ENCODE results near the gene NCOA1.

The NCOA1 gene

DNA sequence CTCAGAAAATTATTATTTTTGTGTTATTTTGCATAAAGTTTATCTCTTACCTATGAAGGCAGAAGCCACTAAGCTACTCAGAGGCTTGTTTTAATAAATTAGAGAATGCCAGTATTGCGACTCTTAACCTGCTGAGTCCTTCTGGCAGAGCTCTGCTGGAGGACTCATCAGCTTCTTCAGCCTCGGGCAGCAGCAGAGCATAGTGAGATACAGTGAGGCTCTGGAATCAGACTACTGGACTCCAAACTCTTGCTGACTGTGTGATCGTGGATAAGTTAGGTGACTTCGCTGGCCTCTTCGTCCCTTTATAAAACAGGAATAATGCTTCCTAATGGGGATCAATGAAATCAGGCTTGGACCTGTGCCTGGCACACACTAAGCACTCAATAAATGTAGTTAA lies 300.4 kb downstream of the NCOA1 start:
- Histone ChIP-seq H3K4me1 (ENCODE audit: control insufficient read depth in 1 of 2, insufficient read depth in 2 of 2, low read length in 2 of 2) (peaks cover 4 to 6% of the 10 kb centered on the region in 2 experiments), H4K91ac (ENCODE audit: low read depth, low read length) (no peak overlapping the region), H2BK120ac (ENCODE audit: insufficient read depth, low read length, poor library complexity) (no peak overlapping the region), H3K18ac (ENCODE audit: low read length) (no peak overlapping the region), H3K9me3 (ENCODE audit: insufficient read depth, low read depth, low read length) (peaks cover 1% of the 10 kb centered on the region), H4K12ac (ENCODE audit: low read depth, low read length) (no peak overlapping the region), H3K4ac (ENCODE audit: low read depth, low read length) (no peak overlapping the region), H3K4me3 (ENCODE audit: low read depth, low read length) (no peak overlapping the region), H2BK5ac (ENCODE audit: low read depth, low read length, poor library complexity) (no peak overlapping the region), H2BK12ac (ENCODE audit: low read length) (no peak overlapping the region), H2AK5ac (ENCODE audit: low read length) (no peak overlapping the region), H3K36me3 (ENCODE audit: control insufficient read depth in 1 of 2, insufficient read depth in 2 of 2, low read length in 2 of 2) (peaks cover 0 to 3% of the 10 kb centered on the region in 2 experiments), H3K27ac (ENCODE audit: low read depth, low read length) (no peak overlapping the region), H2AFZ (ENCODE audit: insufficient read depth, low read length, poor library complexity) (no peak overlapping the region), H3K27me3 (ENCODE audit: insufficient read depth, low read length) (no peaks in the 10 kb centered on the region), H3K23ac (ENCODE audit: low read length) (no peak overlapping the region), H3K79me1 (ENCODE audit: low read length) (peaks cover 11% of the 10 kb centered on the region), H4K8ac (ENCODE audit: low read depth, low read length) (no peak overlapping the region), H3K9ac (ENCODE audit: low read length) (no peak overlapping the region), H3K4me2 (ENCODE audit: low read length) (no peak overlapping the region), H3K79me2 (ENCODE audit: control insufficient read depth, insufficient read depth, low read length, poor library complexity) (peaks cover 14% of the 10 kb centered on the region), H3K14ac (ENCODE audit: low read length) (no peak overlapping the region)
- DNase-seq = no peak
- WGBS (ENCODE audit: extremely low coverage, insufficient coverage, insufficient read length) = no CpG with 5 or more reads among the region's 5 CpGs

DNA sequence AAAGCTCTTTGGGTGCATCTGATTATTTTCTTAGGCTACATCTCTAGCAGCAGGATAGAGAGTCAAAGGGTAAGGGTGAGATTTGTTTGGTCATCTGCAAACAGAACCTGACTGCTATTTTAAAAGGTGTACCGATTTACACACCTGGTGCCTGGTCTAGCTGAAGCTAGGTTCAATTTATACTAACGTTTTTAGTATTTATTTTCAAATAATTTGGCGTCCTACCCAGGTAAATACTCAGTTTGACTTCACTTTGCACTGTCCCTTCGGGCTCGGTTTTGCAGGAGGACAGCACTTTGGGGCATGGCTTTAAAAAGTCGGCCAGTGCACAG lies 301.5 kb downstream of the NCOA1 start:
- no peak overlapping the region for H2BK5ac ChIP-seq (ENCODE audit: low read depth, low read length, poor library complexity)
- H3K36me3 ChIP-seq (ENCODE audit: control insufficient read depth in 1 of 2, insufficient read depth in 2 of 2, low read length in 2 of 2) = peaks cover 3 to 7% of the 10 kb centered on the region in 2 experiments
- no peak overlapping the region for H3K23ac ChIP-seq (ENCODE audit: low read length)
- H3K4ac ChIP-seq (ENCODE audit: low read depth, low read length) = no peak overlapping the region
- DNase-seq = no peak
- H4K91ac ChIP-seq (ENCODE audit: low read depth, low read length) = peak overlapping the region; percentile 56
- peak overlapping the region; percentile 51 for H3K14ac ChIP-seq (ENCODE audit: low read length)
- no peak overlapping the region for H3K18ac ChIP-seq (ENCODE audit: low read length)
- H3K4me1 ChIP-seq (ENCODE audit: control insufficient read depth in 1 of 2, insufficient read depth in 2 of 2, low read length in 2 of 2) = peaks cover 4 to 6% of the 10 kb centered on the region in 2 experiments
- peak overlapping the region; percentile 69 for H3K4me2 ChIP-seq (ENCODE audit: low read length)
- no peaks in the 10 kb centered on the region for H3K27me3 ChIP-seq (ENCODE audit: insufficient read depth, low read length)
- no CpG with 5 or more reads among the region's 6 CpGs for WGBS (ENCODE audit: extremely low coverage, insufficient coverage, insufficient read length)
- peaks cover 16% of the 10 kb centered on the region for H3K79me2 ChIP-seq (ENCODE audit: control insufficient read depth, insufficient read depth, low read length, poor library complexity)
- peaks cover 11% of the 10 kb centered on the region for H3K79me1 ChIP-seq (ENCODE audit: low read length)
- no peak overlapping the region for H2BK120ac ChIP-seq (ENCODE audit: insufficient read depth, low read length, poor library complexity)
- H3K9me3 ChIP-seq (ENCODE audit: insufficient read depth, low read depth, low read length) = peaks cover 1% of the 10 kb centered on the region
- H3K4me3 ChIP-seq (ENCODE audit: low read depth, low read length) = peak overlapping the region; percentile 97
- peak overlapping the region; percentile 97 for H3K27ac ChIP-seq (ENCODE audit: low read depth, low read length)
- H4K8ac ChIP-seq (ENCODE audit: low read depth, low read length) = peak overlapping the region; percentile 82
- no peak overlapping the region for H2AK5ac ChIP-seq (ENCODE audit: low read length)
- H3K9ac ChIP-seq (ENCODE audit: low read length) = peak overlapping the region; percentile 57
- no peak overlapping the region for H2AFZ ChIP-seq (ENCODE audit: insufficient read depth, low read length, poor library complexity)
- no peak overlapping the region for H4K12ac ChIP-seq (ENCODE audit: low read depth, low read length)
- no peak overlapping the region for H2BK12ac ChIP-seq (ENCODE audit: low read length)

DNA sequence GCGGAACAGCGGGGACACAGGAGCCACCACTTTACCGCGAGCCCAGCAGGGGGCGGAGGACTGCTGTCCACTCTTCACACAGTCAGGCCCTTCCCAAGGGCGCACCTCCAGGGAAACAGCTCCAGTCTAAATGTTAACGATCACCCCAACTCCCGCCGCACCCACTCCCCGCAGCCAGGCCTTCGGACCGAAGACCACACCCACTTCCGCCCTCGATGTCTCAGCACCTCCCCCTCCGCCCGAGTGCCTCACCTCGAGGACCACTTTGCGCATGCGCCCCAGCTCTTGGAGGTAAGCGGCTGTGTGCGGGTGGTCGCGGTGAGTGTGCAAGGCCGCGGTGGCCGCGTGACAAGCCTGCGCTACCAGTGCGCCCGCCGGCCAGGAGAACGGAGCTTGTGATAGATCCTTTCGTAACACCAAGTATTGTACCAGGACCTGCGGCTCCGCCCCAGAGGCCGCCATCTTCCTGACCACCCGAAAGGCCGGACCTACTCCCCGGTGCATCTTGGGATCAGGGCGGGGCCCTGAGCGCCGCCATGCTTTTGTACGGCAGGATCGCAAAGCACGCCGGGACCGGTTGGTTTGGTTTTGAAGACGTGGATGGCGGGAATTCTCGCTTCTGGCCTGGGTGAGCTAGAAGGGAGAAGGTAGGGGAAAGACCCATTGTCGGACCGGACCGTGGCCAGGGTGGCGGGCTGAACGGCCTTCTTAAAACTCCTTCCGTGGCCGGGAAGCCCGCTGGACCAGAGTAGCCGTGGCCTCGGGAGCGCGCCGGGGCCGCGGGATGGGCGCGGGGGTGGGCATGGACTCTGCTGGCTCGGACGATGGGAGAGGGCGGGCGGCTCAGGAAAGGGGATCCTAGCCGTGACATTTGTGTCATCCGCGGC lies 302.1 kb downstream of the NCOA1 start, which contains the start of the genes CENPO and PTRHD1:
Gene CENPO (plus strand): TSS at position 552 of the 887 bp plus-strand sequence. CDS start 495 bp downstream, outside the sequence.
Gene PTRHD1 (minus strand): TSS at position 518 of the 887 bp plus-strand sequence. CDS start 14 bp downstream, at position 504.
- Histone ChIP-seq H3K4me1 (ENCODE audit: control insufficient read depth in 1 of 2, insufficient read depth in 2 of 2, low read length in 2 of 2) (peaks cover 4 to 6% of the 10 kb centered on the region in 2 experiments), H2AK5ac (ENCODE audit: low read length) (no peak within 1 kb of the TSS), H3K18ac (ENCODE audit: low read length) (peak within 1 kb of the TSS; percentile 95), H3K4ac (ENCODE audit: low read depth, low read length) (peak within 1 kb of the TSS; percentile 80), H2AFZ (ENCODE audit: insufficient read depth, low read length, poor library complexity) (peak within 1 kb of the TSS; percentile 98), H3K79me2 (ENCODE audit: control insufficient read depth, insufficient read depth, low read length, poor library complexity) (peaks cover 16% of the 10 kb centered on the region), H3K36me3 (ENCODE audit: control insufficient read depth in 1 of 2, insufficient read depth in 2 of 2, low read length in 2 of 2) (peaks cover 3 to 7% of the 10 kb centered on the region in 2 experiments), H4K91ac (ENCODE audit: low read depth, low read length) (peak within 1 kb of the TSS; percentile 99), H2BK12ac (ENCODE audit: low read length) (no peak within 1 kb of the TSS), H2BK120ac (ENCODE audit: insufficient read depth, low read length, poor library complexity) (peak within 1 kb of the TSS; percentile 97), H4K8ac (ENCODE audit: low read depth, low read length) (peak within 1 kb of the TSS; percentile 99), H3K27ac (ENCODE audit: low read depth, low read length) (peak within 1 kb of the TSS; percentile 97), H3K9ac (ENCODE audit: low read length) (peak within 1 kb of the TSS; percentile 98), H3K79me1 (ENCODE audit: low read length) (peaks cover 11% of the 10 kb centered on the region), H3K4me3 (ENCODE audit: low read depth, low read length) (peak within 1 kb of the TSS; percentile 97), H3K9me3 (ENCODE audit: insufficient read depth, low read depth, low read length) (peaks cover 1% of the 10 kb centered on the region), H3K14ac (ENCODE audit: low read length) (peak within 1 kb of the TSS; percentile 99), H4K12ac (ENCODE audit: low read depth, low read length) (peak within 1 kb of the TSS; percentile 91), H3K23ac (ENCODE audit: low read length) (no peak within 1 kb of the TSS), H2BK5ac (ENCODE audit: low read depth, low read length, poor library complexity) (peak within 1 kb of the TSS; percentile 99), H3K4me2 (ENCODE audit: low read length) (peak within 1 kb of the TSS; percentile 69), H3K27me3 (ENCODE audit: insufficient read depth, low read length) (no peaks in the 10 kb centered on the region)
- WGBS (ENCODE audit: extremely low coverage, insufficient coverage, insufficient read length) = no CpG with 5 or more reads among the region's 74 CpGs
- peak; percentile 97 to 99 for DNase-seq

DNA sequence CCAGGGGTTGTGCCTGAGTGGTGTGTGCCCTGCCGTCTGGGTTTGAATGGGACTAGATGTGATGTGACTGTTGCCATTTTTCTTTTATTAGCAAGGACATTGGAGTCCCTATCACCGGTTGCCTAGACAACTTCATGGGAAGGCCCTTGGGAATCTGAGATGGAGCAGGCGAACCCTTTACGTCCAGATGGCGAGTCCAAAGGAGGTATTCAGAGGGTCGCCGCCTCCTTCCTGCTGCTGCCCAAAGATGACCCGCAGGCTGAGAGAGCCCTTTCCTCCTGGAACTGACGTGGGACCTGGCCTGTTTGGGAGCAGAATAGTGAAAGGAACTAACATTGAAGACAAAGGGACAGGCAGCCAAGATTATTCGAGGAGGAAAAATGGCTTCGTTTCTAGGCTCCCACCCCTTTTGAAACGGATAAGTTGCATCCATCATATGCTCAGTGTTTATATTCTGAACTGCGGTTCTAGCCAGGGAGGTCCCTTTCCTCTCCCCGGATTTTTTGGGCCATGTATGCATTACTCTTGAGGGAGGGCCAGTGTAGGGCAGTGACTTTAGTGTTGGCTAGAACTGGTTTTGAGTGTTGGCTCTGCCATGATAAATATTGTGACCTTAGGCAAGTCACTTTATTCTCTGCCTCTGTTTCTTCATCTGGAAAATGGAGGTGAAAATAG lies 302.8 kb downstream of the NCOA1 start:
- peak overlapping the region; percentile 97 for H3K27ac ChIP-seq (ENCODE audit: low read depth, low read length)
- H2BK120ac ChIP-seq (ENCODE audit: insufficient read depth, low read length, poor library complexity) = peak overlapping the region; percentile 20
- H3K27me3 ChIP-seq (ENCODE audit: insufficient read depth, low read length) = no peaks in the 10 kb centered on the region
- peak overlapping the region; percentile 97 for H3K4me3 ChIP-seq (ENCODE audit: low read depth, low read length)
- peak overlapping the region; percentile 12 for H3K14ac ChIP-seq (ENCODE audit: low read length)
- peak overlapping the region; percentile 93 for H3K9ac ChIP-seq (ENCODE audit: low read length)
- H4K8ac ChIP-seq (ENCODE audit: low read depth, low read length) = peak overlapping the region; percentile 32
- peak overlapping the region; percentile 63 for H3K4ac ChIP-seq (ENCODE audit: low read depth, low read length)
- H4K12ac ChIP-seq (ENCODE audit: low read depth, low read length) = peak overlapping the region; percentile 72
- no peak overlapping the region for H2AK5ac ChIP-seq (ENCODE audit: low read length)
- peaks cover 4 to 6% of the 10 kb centered on the region in 2 experiments for H3K4me1 ChIP-seq (ENCODE audit: control insufficient read depth in 1 of 2, insufficient read depth in 2 of 2, low read length in 2 of 2)
- peaks cover 1% of the 10 kb centered on the region for H3K9me3 ChIP-seq (ENCODE audit: insufficient read depth, low read depth, low read length)
- peaks cover 11% of the 10 kb centered on the region for H3K79me1 ChIP-seq (ENCODE audit: low read length)
- peak overlapping the region; percentile 69 for H3K4me2 ChIP-seq (ENCODE audit: low read length)
- DNase-seq = peak in 1 of 2 donors; percentile 35
- no peak overlapping the region for H3K23ac ChIP-seq (ENCODE audit: low read length)
- H4K91ac ChIP-seq (ENCODE audit: low read depth, low read length) = peak overlapping the region; percentile 37
- no CpG with 5 or more reads among the region's 14 CpGs for WGBS (ENCODE audit: extremely low coverage, insufficient coverage, insufficient read length)
- peaks cover 3 to 7% of the 10 kb centered on the region in 2 experiments for H3K36me3 ChIP-seq (ENCODE audit: control insufficient read depth in 1 of 2, insufficient read depth in 2 of 2, low read length in 2 of 2)
- no peak overlapping the region for H2BK12ac ChIP-seq (ENCODE audit: low read length)
- peak overlapping the region; percentile 12 for H3K18ac ChIP-seq (ENCODE audit: low read length)
- peaks cover 16% of the 10 kb centered on the region for H3K79me2 ChIP-seq (ENCODE audit: control insufficient read depth, insufficient read depth, low read length, poor library complexity)
- peak overlapping the region; percentile 50 for H2AFZ ChIP-seq (ENCODE audit: insufficient read depth, low read length, poor library complexity)
- peak overlapping the region; percentile 47 for H2BK5ac ChIP-seq (ENCODE audit: low read depth, low read length, poor library complexity)
